Neutrophil (primary cell): ENCODE results near the gene IL10RB.
"Not testable (repeated sequence)": the region's sequence is repeated elsewhere in the genome, so short reads cannot be mapped to it uniquely, and the experiment has no call there.

Source experiments
- H3K27ac ChIP-seq: fragments of 200-600 bp; sonication (generic); 2 replicates; pipeline ENCODE4 v1.5.1; 2016; ENCODE audit warnings: mild to moderate bottlenecking, moderate library complexity
- H3K27me3 ChIP-seq: fragments of 200-600 bp; sonication (generic); 2 replicates; pipeline ENCODE4 v1.6.0; 2016; ENCODE audit warnings: mild to moderate bottlenecking
- H3K36me3 ChIP-seq: fragments of 200-600 bp; sonication (generic); 2 replicates; pipeline ENCODE4 v1.5.1; 2017
- H3K4me1 ChIP-seq, 2 experiments: fragments of 200-600 bp in 1 of 2; sonication (generic) in 1 of 2; 1 replicate in 1 of 2; 2 replicates in 1 of 2; pipeline versions ENCODE4 v1.5.1 to v1.6.1; 2013 to 2016; ENCODE audit warnings: low read depth in 1 of 2, low read length in 1 of 2, mild to moderate bottlenecking in 1 of 2, moderate library complexity in 1 of 2; ENCODE audit not compliant: control insufficient read depth in 1 of 2, insufficient read depth in 1 of 2
- H3K4me3 ChIP-seq, 2 experiments: fragments of 200-600 bp in 1 of 2; sonication (generic) in 1 of 2; 1 replicate in 1 of 2; 2 replicates in 1 of 2; pipeline ENCODE4 v1.5.1; 2013 to 2016; ENCODE audit warnings: low read depth in 1 of 2, low read length in 1 of 2, mild to moderate bottlenecking in 1 of 2, moderate library complexity in 1 of 2
- H3K9me3 ChIP-seq: fragments of 200-600 bp; sonication (generic); 2 replicates; pipeline ENCODE4 v1.5.1; 2016
- TF ChIP-seq, protein P1 (sequence below): fragments of 200-600 bp; sonication (generic); IDR thresholded peaks from 2 replicates; pipeline ENCODE4 v1.5.1; 2016; ENCODE audit warnings: antibody characterized with exemption

Gene IL10RB

DNA sequence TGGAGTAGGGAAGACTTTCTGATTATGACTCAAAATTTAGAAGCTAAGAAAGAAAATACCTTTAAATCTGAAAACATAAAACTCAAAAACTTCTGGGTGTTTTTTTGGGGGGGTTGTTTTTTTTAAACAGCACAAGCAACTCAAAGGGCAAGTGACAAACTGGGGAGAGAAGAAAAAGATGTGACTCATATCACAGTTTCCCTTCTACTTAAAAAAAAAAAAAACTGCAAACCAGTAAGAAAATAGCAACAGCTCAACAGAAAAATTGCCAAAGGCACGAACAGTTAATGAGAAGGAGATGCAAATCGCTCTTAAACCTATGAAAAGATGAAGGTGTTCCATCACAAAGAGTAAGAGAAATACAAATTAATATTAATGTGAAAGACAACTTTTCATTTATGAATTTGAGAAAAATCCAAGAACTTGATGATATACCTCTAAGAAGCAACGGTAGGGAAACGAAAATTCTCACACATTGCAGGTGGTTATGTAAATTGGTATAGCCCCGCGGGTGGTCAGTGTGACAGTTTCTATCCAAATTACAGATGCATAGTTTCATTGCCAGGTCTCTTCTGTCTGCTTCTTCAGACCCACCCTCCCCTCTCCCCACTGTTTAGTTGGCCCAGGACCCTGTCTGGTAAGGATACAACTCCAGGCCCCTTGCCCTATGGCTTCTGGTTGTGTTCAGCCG lies 27.5 kb upstream of the IL10RB start:
- peak overlapping the region; percentile 33 for H3K27ac ChIP-seq
- TF ChIP-seq, protein P1, sequence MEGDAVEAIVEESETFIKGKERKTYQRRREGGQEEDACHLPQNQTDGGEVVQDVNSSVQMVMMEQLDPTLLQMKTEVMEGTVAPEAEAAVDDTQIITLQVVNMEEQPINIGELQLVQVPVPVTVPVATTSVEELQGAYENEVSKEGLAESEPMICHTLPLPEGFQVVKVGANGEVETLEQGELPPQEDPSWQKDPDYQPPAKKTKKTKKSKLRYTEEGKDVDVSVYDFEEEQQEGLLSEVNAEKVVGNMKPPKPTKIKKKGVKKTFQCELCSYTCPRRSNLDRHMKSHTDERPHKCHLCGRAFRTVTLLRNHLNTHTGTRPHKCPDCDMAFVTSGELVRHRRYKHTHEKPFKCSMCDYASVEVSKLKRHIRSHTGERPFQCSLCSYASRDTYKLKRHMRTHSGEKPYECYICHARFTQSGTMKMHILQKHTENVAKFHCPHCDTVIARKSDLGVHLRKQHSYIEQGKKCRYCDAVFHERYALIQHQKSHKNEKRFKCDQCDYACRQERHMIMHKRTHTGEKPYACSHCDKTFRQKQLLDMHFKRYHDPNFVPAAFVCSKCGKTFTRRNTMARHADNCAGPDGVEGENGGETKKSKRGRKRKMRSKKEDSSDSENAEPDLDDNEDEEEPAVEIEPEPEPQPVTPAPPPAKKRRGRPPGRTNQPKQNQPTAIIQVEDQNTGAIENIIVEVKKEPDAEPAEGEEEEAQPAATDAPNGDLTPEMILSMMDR: no peak
- H3K36me3 ChIP-seq: peaks cover 56% of the 10 kb centered on the region
- no peaks in the 10 kb centered on the region for H3K9me3 ChIP-seq
- no peak overlapping the region for H3K4me3 ChIP-seq
- no peaks in the 10 kb centered on the region for H3K27me3 ChIP-seq
- H3K4me1 ChIP-seq: peaks cover 0 to 26% of the 10 kb centered on the region in 2 experiments

DNA sequence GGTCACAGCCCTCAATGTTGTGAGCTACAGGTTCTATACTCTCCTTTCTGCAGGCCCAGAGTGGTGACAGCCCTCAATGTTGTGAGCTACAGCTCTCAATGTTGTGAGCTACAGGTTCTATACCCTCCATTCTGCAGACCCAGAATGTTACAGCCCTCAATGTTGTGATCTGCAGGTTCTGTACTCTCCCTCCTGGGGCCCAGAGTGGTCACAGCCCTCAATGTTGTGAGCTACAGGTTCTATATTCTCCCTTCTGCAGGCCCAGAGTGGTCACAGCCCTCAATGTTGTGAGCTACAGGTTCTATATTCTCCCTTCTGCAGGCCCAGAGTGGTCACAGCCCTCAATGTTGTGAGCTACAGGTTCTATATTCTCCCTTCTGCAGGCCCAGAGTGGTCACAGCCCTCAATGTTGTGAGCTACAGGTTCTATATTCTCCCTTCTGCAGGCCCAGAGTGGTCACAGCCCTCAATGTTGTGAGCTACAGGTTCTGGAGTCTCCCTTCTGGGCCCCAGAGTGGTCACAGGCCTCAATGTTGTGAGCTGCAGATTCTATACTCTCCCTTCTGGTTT lies 26.5 kb upstream of the IL10RB start:
- not testable (repeated sequence) for H3K4me3 ChIP-seq
- H3K4me1 ChIP-seq: peaks cover 7 to 28% of the 10 kb centered on the region in 2 experiments

DNA sequence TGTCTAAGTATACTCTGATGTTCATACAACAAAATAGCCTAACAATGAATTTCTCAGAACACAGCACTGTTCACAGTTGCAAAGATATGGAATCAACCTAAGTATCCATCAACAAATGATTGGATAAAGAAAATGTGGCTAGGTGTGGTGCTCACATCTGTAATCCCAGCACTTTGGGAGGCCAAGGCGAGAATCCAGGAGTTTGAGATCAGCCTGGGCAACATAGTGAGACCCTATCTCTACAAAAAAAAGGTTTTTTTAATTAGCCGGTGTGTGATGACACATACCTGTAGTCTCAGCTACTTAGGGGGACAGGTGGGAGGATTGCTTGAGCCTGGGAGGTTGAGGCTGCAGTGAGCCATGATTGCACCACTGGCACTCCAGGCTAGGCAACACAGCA lies 25.8 kb upstream of the IL10RB start:
- H3K4me1 ChIP-seq: peaks cover 8 to 27% of the 10 kb centered on the region in 2 experiments
- no peaks in the 10 kb centered on the region for H3K9me3 ChIP-seq
- H3K27ac ChIP-seq: peak overlapping the region; percentile 41
- no peak overlapping the region for H3K4me3 ChIP-seq
- TF ChIP-seq, protein P1: no peak
- H3K27me3 ChIP-seq: no peaks in the 10 kb centered on the region
- H3K36me3 ChIP-seq: peaks cover 59% of the 10 kb centered on the region

More for the DNA sequence above, 26.5 kb upstream of the IL10RB start:
- not testable (repeated sequence) for H3K9me3 ChIP-seq, H3K27me3 ChIP-seq
- H3K36me3 ChIP-seq: peaks cover 58% of the 10 kb centered on the region
- peak overlapping the region; percentile 41 for H3K27ac ChIP-seq

DNA sequence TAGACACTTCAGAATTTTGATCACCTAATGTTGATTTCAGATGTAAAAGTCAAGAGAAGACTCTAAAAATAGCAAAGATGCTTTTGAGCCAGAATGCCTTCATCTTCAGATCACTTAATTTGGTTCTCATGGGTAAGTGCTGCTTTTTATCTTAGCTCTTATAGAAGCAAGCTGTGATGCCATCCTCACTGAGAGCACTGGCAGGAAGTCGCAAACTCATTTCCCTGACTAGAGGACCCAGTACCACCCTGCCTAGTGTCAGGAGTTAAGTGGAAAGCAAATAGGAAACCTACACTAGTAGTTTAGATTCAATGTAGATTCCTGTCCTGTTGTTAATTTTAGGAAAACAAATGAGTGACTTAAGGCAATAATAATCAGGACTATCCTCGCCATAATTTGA lies 24.3 kb upstream of the IL10RB start:
- Histone ChIP-seq H3K27ac (peak overlapping the region; percentile 22), H3K9me3 (no peaks in the 10 kb centered on the region), H3K4me1 (peaks cover 8 to 21% of the 10 kb centered on the region in 2 experiments), H3K27me3 (no peaks in the 10 kb centered on the region), H3K36me3 (peaks cover 65% of the 10 kb centered on the region), H3K4me3 (no peak overlapping the region)
- TF ChIP-seq, protein P1: no peak

DNA sequence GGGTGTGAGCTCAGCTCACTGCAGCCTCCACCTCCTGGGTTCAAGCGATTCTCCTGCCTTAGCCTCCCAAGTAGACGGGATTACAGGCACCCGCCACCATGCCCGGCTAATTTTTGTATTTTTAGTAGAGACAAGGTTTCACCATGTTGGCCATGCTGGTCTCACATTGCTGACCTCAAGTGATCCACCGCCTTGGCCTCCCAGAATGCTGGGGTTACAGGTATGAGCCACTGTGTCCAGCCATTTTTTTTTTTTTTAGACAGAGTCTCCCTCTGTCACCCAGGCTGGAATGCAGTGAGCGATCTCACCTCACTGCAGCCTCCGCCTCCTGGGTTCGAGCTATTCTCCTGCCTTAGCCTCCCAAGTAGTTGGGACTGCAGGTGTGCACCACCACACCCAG lies 23.3 kb upstream of the IL10RB start:
- not testable (repeated sequence) for H3K27ac ChIP-seq, H3K4me3 ChIP-seq, H3K9me3 ChIP-seq, H3K27me3 ChIP-seq
- H3K36me3 ChIP-seq: peaks cover 65% of the 10 kb centered on the region
- peaks cover 8 to 21% of the 10 kb centered on the region in 2 experiments for H3K4me1 ChIP-seq

DNA sequence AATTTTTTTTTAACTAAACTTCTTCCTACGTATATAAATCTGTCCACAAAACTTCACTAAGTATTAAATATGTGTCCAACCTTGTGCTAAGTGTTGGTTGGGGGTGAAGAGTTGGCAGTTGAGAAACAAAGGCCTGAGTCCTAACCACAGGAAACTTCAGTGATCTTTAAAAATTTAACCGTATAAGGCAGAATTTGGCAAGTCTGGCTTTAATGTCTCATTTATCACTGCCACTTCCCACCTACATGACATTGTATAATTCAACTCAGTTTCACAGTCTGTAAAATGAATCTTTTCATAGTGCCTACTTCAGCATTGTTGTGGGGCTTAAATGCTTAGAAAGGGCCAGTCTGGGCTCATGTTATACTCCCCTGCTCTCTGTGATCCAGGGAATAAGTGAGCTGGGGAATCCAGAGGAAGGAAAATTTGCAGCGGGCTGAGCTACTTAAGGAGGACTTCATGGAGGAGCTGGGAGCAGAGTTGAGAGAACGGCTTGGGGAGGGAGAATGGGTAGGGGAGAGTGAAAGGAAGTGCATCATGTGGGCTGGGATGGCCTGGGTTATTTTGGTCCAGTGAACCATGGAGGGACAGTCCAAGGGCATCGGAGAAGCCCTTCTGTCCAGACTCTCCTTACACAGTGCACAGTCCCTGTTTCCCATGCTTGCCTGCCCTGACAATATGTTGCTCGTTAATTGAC lies 21.9 kb upstream of the IL10RB start:
- no peaks in the 10 kb centered on the region for H3K27me3 ChIP-seq
- H3K27ac ChIP-seq: peak overlapping the region; percentile 73
- H3K9me3 ChIP-seq: no peaks in the 10 kb centered on the region
- no peak overlapping the region for H3K4me3 ChIP-seq
- peaks cover 76% of the 10 kb centered on the region for H3K36me3 ChIP-seq
- peaks cover 8 to 17% of the 10 kb centered on the region in 2 experiments for H3K4me1 ChIP-seq
- TF ChIP-seq, protein P1: no peak
